HG03097 (cell line): Measurements from ENCODE around the gene LIPT1.
"Not testable (repeated sequence)": the region's sequence is repeated elsewhere in the genome, so short reads cannot be mapped to it uniquely, and the experiment has no call there.

Source experiments
- ATAC-seq: cut with Tn5 transposase; IDR thresholded peaks from one replicate; pipeline ENCODE4 v1.9.1; 2021; ENCODE audit not compliant: unreplicated experiment, low FRiP score

The LIPT1 gene

GRCh38 chr2:99154643-99155536, at the start of gene LIPT1, which contains the start of gene TSGA10:
Gene LIPT1 (plus strand): TSS chr2:99154967. CDS start chr2:99161958, 6,991 bp downstream.
Gene TSGA10 (minus strand): TSS chr2:99154942. CDS start chr2:99109439, 45,503 bp downstream.
- ATAC-seq, result peak; percentile 92

GRCh38 chr2:99106913-99107312, 47.9 kb upstream of the LIPT1 start:
- no peak for ATAC-seq

GRCh38 chr2:99111236-99111635, 43.5 kb upstream of the LIPT1 start:
- no peak for ATAC-seq

GRCh38 chr2:99111945-99112344, 42.8 kb upstream of the LIPT1 start:
- no peak for ATAC-seq

DNA sequence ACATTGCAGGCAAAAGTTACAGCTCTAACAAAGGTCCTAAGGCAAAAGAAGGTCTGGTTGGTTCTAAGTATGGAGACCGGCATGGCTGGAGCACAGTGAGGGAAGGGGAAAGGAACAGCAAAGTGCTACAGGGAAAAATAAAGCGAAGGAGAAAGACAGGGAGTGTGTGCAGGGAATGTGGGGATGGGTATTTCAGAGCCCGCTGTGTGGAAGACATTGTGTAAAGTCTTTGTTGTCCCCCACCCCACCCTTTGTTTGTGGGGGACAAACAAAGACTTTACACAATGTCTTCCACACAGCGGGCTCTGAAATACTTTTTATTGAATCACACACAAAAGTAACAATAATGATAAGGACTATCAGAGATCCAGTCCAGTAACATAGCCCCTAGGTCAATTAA, 42.1 kb upstream of the LIPT1 start:
- no peak for ATAC-seq

DNA sequence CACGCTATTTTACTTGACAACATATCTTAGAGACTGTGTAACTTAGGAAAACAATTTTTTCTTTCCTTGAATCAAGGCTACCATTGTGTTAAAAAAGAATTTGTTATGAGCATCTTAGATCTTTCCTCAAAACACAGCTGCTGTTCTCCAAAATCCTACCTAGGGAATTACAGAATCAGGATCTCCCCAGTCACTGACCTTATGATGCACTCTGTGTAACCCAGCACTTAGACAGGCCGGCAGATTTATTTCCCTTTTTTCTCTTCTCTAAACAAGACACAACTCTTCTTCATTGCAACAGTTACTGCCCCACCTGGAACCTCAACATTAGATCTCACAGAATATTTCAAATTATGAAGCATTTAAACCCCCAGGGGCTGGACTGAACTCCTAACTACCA, 26.8 kb upstream of the LIPT1 start:
- ATAC-seq, result no peak

GRCh38 chr2:99135044-99135556, 19.7 kb upstream of the LIPT1 start:
- not testable (repeated sequence) for ATAC-seq

- no peak for ATAC-seq
Observed at GRCh38 chr2:99139003-99139402, 15.8 kb upstream of the LIPT1 start.

DNA sequence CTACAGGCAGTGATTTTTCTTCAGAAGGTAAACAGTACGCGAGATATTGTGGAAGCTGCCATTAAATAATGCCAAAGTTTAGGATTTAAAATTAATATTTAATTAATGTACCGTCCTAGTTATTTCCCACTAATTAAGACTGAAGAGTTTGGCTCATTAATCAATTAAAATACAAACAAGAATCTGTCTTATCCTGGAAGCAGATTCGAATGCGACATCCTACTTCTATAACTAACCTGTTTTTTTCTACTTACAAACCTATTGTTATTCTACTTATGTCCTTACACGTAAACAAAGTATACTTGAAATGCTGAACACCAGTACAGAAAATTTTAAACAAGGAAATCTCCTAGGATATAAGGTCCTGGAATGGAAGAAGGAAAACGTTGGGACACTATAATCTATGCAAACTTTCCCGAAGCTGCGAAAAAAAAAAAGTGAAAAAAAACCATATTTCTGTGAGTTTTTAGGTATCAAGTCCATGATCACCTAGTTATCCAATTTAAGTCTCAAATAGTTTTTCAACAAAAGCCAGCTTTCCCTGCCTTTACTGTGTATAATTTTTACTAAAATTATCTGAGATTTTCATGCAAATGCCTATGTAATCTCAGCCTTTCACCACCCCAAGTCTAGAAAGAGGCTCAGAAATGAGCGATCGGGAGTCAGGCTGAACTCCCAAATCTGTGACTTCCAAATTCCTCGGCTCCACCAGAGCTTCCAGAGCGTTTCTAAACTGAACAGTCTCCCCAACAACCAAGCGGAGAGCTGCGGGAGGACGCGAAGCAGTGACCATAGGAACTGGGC, 14.5 kb upstream of the LIPT1 start:
- no peak for ATAC-seq

DNA sequence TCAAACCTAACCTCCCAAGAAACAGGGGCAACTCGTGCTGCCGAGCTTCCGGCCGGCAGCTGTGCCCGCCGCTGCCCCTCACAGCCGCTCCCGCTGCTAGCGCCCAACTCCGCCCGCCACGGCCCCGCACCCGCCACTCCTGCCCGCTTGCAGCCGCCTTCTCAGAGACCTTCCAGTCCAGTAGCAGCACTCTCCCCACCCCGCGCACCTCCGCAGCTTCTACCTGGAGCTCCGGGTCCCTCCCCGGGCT, 14.0 kb upstream of the LIPT1 start:
- ATAC-seq, result no peak

DNA sequence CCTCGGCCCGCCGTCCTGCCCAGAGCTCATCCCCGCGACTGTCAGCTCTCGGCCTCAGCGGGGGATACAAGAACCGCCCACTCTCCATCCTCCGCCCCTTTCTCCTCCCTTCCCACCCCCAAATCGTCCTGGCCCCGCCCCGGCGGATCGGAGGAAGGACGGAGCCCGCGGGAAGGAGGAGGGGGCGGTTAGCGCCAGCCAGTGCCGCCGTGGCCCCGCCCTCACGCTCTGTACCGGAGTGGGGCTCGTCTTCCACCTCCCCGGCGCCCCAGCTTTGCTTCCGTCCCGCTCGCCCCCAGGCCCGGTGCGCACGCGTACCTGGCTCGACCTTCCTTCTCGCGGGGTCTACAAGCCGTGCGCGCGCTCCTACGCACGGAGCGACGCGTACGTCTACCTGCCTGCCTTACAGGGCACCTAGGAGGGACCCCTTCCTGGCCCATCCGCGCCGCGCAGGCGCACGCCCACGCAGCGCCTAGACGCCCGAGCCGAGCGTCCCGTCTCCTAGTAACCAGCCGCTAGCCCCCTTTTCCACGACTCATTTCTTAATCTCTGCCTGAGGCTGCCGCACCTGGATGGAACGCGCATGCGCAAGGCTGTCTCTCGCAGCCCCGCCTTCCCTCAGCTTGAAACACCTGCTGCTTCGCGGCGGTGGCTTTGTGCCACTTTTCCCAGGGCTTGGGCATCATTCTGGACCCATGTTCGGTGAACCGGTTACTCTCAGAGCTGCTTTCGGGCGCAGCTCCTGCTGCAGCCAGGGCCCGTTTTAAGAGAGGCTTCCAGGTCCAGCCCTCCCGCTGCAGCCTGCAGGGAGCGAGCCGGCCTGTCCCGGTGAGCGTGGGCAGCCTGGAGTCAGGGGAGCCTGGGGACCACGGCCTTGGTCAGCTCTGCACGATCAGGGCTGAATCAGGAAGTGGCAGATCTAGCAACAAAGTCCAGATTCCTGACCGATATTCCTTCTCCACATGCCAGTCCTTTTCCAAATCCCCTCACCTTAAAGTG, 13.4 kb upstream of the LIPT1 start, which contains the start of gene C2orf15:
Gene C2orf15, plus strand, starts transcription at position 598 of the 999 bp plus-strand sequence. CDS start 8,852 bp downstream, outside the sequence.
- peak; percentile 91 for ATAC-seq

GRCh38 chr2:99150706-99151105, 4.1 kb upstream of the LIPT1 start:
- no peak for ATAC-seq

DNA sequence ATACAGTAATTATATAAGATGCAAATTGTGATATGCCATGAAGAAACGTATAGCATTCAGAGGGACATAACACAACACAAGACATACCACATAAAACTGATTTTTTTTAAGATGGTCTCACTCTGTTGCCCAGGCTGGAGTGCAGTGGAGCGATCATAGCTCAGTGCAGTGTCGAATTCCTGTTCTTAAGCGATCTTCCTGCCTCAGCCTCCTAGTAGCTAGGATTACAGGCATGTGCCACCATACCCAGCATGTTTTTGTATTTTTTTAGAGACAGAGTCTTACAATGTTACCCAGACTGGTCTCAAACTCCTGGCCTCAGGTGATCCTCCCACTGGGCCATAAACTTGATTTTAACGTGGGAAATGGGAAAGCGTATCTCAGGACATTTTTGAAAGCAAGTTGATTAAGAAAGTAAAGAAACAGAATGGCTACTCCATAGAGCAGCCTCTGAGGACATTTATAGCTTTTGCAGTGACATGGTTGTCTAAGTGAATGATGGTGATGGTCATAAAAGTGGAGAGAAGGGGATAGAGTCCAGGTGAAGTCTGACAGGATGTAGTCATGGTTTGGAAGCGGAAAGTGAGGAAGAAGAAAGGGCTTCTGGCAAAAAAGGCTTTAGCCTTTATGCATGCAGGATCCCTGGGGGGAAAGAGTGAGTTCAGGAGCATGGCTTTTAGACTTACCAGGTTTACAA, 2.4 kb upstream of the LIPT1 start:
- no peak for ATAC-seq

DNA sequence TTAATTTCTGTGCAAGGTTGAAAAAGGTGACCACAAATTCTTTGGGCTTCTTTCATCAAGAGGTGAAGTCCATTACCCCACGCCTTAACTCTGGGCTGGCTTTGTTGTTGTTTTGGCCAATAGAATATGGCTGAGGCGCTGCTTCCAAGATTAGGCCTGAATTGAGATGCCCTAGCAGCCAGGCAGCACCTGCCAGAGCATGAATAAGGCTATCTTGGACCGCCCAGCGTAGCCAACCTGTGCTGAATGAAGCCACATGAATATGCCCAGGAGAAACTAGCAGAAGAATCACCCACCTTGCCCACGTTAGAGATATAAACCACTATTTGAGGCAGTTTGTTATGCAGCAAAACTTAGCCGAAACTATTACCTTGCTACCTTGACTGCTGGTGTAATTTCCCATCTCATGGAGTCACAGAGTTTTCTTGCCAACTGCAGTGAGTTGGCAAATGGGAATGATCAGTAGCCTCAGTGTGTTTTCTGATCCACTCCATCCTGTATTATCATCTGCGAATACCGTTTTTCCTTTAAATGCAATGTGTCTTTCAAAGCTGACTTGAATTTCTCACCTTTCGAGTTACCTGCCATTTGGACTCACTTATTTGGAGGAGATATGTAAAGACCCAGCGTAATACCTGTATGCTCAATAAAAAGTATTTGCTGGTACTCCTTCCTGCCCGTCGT, 704 bp upstream of the LIPT1 start:
- ATAC-seq, result no peak

DNA sequence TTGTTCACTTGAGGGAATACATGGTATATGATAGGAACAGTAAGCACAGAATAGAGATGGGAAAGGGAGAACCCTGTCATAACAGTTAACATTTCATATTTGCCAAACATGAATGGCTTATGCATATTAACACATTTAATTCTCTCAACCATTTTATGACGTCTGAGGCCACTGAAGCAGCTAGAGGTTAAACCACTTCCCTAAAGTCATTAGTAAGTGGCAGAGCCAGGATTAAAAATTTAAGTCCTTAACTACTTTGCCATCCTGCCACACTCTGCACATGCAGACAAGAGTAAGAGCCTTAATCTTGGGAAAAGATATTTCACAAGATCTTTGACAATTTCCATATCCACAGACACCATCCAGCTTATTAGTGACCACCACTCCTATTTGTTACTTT, 2.1 kb downstream of the LIPT1 start:
- ATAC-seq, result no peak

GRCh38 chr2:99158599-99158998, 3.8 kb downstream of the LIPT1 start:
- ATAC-seq, result no peak

DNA sequence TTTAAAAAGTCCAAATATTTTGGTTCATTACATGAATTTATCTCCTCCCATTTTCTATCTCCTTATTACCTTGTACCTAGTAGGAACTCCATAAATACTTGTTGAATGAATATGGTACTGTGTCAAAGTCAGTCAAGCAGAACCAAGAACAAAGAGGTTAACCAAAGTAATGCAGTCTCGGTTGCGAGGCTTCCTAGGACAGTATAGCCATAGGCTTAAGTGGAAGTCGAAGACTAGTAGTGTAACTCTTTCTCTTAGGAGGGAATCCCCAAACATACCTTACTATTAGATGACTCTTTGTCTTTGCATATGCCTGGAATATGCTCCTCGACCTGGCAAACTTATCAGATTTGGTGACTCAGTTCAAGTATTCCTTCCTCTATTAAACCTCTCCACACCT, 4.8 kb downstream of the LIPT1 start:
- no peak for ATAC-seq

GRCh38 chr2:99166218-99166617, 11.5 kb downstream of the LIPT1 start:
- ATAC-seq, result no peak

DNA sequence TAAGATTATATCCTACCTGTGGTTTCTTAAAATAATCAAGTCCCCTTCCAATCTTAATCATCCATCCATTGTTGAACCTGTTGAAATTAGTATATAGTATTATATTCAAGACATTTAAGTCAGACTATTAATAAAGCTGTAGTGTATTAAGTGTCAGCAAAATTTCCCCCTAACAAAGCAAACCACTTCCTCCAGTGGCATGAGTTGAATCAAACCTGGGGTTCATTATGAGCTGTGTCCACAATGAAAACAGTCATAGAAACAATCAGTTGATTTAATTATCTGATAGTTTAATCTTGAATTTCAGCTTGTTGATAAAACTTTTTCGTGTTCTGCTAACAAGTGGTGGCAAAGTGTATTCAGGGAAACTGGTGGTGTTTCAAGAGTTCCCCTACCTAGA, 14.8 kb downstream of the LIPT1 start:
- ATAC-seq, result no peak
